GM21367 (cell line): ENCODE results near the gene HOXC10.

ENCODE experiments used
- ATAC-seq: cut with Tn5 transposase; IDR thresholded peaks from one replicate; pipeline ENCODE4 v1.9.1; 2021; ENCODE audit not compliant: unreplicated experiment

Gene HOXC10

GRCh38 chr12:53964315-53964713 is 20.6 kb upstream of the HOXC10 start:
- no peak for ATAC-seq

GRCh38 chr12:53965281-53966084 is 19.5 kb upstream of the HOXC10 start:
- no peak for ATAC-seq

GRCh38 chr12:53966085-53966384 is 18.9 kb upstream of the HOXC10 start:
- no peak for ATAC-seq

GRCh38 chr12:53966385-53967133 is 18.4 kb upstream of the HOXC10 start:
- ATAC-seq = no peak

- no peak for ATAC-seq
Measured at GRCh38 chr12:53967421-53967925, 17.5 kb upstream of the HOXC10 start.

GRCh38 chr12:53968214-53969127 is 16.5 kb upstream of the HOXC10 start:
- ATAC-seq = no peak

- no peak for ATAC-seq
Measured at GRCh38 chr12:53969588-53970259, 15.2 kb upstream of the HOXC10 start.

- ATAC-seq = no peak
Measured at GRCh38 chr12:53970451-53970850, 14.5 kb upstream of the HOXC10 start.

GRCh38 chr12:53971129-53971528 is 13.8 kb upstream of the HOXC10 start:
- ATAC-seq = no peak

GRCh38 chr12:53971686-53972085 is 13.3 kb upstream of the HOXC10 start:
- ATAC-seq = no peak

- no peak for ATAC-seq
Measured at GRCh38 chr12:53972152-53972702, 12.7 kb upstream of the HOXC10 start.

GRCh38 chr12:53972722-53973235 is 12.2 kb upstream of the HOXC10 start, which contains the start of gene HOXC11:
Gene HOXC11 (plus strand): TSS chr12:53973126. CDS start chr12:53973242, 116 bp downstream.
- no peak for ATAC-seq

- ATAC-seq = no peak
Measured at GRCh38 chr12:53973236-53974042, 11.5 kb upstream of the HOXC10 start.

GRCh38 chr12:53974084-53975063 is 10.6 kb upstream of the HOXC10 start, which contains the start of gene HOTAIR:
Gene HOTAIR (minus strand): TSS chr12:53974954.
- no peak for ATAC-seq

GRCh38 chr12:53975064-53975471 is 9.9 kb upstream of the HOXC10 start:
- ATAC-seq = no peak

GRCh38 chr12:53975479-53976152 is 9.3 kb upstream of the HOXC10 start:
- ATAC-seq = no peak

GRCh38 chr12:53976172-53976822 is 8.6 kb upstream of the HOXC10 start:
- ATAC-seq = no peak
